GM18505 (cell line): ENCODE results near the gene NR1H3.

Experiments
- ATAC-seq: cut with Tn5 transposase; IDR thresholded peaks from one replicate; pipeline ENCODE4 v1.9.1; 2021; ENCODE audit not compliant: unreplicated experiment
- POLR2A ChIP-seq: IDR thresholded peaks from 4 replicates; pipeline ENCODE4 v1.6.1; 2011; ENCODE audit warnings: borderline replicate concordance; ENCODE audit not compliant: insufficient read depth, insufficient read length; ENCODE audit errors: extremely low read depth

NR1H3 gene

DNA sequence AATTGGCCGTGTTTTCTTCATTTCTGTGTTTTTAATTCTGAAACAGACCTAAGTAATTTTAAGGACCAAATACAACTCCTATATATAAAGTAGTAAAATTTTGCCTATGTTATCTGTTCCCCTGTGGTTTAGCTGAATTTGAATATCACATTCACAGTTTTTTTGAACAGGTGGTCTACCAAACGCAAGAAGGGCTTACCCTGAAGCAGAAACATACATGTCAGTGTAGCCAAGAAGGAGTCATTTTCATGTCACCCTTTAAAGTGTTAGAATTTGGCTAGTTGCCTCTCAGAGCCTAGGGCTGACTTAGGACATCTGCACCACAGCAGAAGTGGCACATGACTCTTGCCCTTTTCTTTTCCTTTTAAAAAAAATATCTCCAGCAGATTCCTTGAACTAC lies 60.4 kb downstream of the NR1H3 start:
- no peak for ATAC-seq
- no peak for TF ChIP-seq POLR2A
